ENCODE measurements around the gene DEFB123. TPM values are rescaled to one million over a fixed set of nuclear protein-coding genes. Genes with fewer than 3 reads are reported as not detected.
"Not testable (repeated sequence)": the region's sequence is repeated elsewhere in the genome, so short reads cannot be mapped to it uniquely, and the experiment has no call there.

Gene DEFB123
- total RNA-seq = not detected
- long read RNA-seq, donor 1 = 0 reads
- long read RNA-seq, donor 2 = 0 reads

GRCh38 chr20:31440012-31440659 lies at the start of gene DEFB123:
TSS of gene DEFB123 (plus strand) at chr20:31440632. CDS start at chr20:31440699, 67 bp downstream.
- no peak for DNase-seq (ENCODE audit: low spot score)
- intact Hi-C loops (cut with DNase I) = no loop called here

GRCh38 chr20:31392836-31393235 lies 47.6 kb upstream of the DEFB123 start:
- no peak for DNase-seq (ENCODE audit: low spot score)
- intact Hi-C loops (cut with DNase I) = no loop called here

- intact Hi-C loops (cut with DNase I) = no loop called here
- DNase-seq (ENCODE audit: low spot score) = no peak
These were observed 45.5 kb upstream of the DEFB123 start for GRCh38 chr20:31394900-31395299.

GRCh38 chr20:31403886-31404285 lies 36.5 kb upstream of the DEFB123 start:
- DNase-seq (ENCODE audit: low spot score) = no peak
- intact Hi-C loops (cut with DNase I) = no loop called here

- intact Hi-C loops (cut with DNase I) = no loop called here
- DNase-seq (ENCODE audit: low spot score) = no peak
These were observed 34.3 kb upstream of the DEFB123 start, which contains the start of gene DEFB121 for GRCh38 chr20:31406115-31406514. TSS of gene DEFB121 (minus strand) at chr20:31406215. CDS start at chr20:31406152, 63 bp downstream.

- intact Hi-C loops (cut with DNase I) = no loop called here
- no peak for DNase-seq (ENCODE audit: low spot score)
These were observed 30.4 kb upstream of the DEFB123 start for GRCh38 chr20:31410011-31410410.

- no peak for DNase-seq (ENCODE audit: low spot score)
These were observed 26.1 kb upstream of the DEFB123 start for GRCh38 chr20:31414381-31414780.

GRCh38 chr20:31415653-31416052 lies 24.8 kb upstream of the DEFB123 start:
- DNase-seq (ENCODE audit: low spot score) = no peak

More at GRCh38 chr20:31414381-31414780, 26.1 kb upstream of the DEFB123 start:
- intact Hi-C loops (cut with DNase I) = no loop called here

GRCh38 chr20:31418307-31418706 lies 22.1 kb upstream of the DEFB123 start:
- DNase-seq (ENCODE audit: low spot score) = no peak
- intact Hi-C loops (cut with DNase I) = no loop called here

More at GRCh38 chr20:31415653-31416052, 24.8 kb upstream of the DEFB123 start:
- intact Hi-C loops (cut with DNase I) = no loop called here

GRCh38 chr20:31425797-31426196 lies 14.6 kb upstream of the DEFB123 start:
- intact Hi-C loops (cut with DNase I) = no loop called here
- DNase-seq (ENCODE audit: low spot score) = no peak

- intact Hi-C loops (cut with DNase I); DNase-seq (ENCODE audit: low spot score): not testable (repeated sequence)
These were observed 13.4 kb upstream of the DEFB123 start for GRCh38 chr20:31426891-31427551.

GRCh38 chr20:31427576-31427975 lies 12.9 kb upstream of the DEFB123 start:
- DNase-seq (ENCODE audit: low spot score); intact Hi-C loops (cut with DNase I): not testable (repeated sequence)

GRCh38 chr20:31430568-31431115 lies 9.8 kb upstream of the DEFB123 start:
- intact Hi-C loops (cut with DNase I) = no loop called here
- DNase-seq (ENCODE audit: low spot score) = no peak

- intact Hi-C loops (cut with DNase I) = no loop called here
- DNase-seq (ENCODE audit: low spot score) = no peak
These were observed 5.8 kb downstream of the DEFB123 start for GRCh38 chr20:31446084-31446819.

- intact Hi-C loops (cut with DNase I) = no loop called here
- DNase-seq (ENCODE audit: low spot score) = no peak
These were observed 9.3 kb downstream of the DEFB123 start for GRCh38 chr20:31449511-31450414.

- DNase-seq (ENCODE audit: low spot score) = no peak
- intact Hi-C loops (cut with DNase I) = no loop called here
These were observed 12.1 kb downstream of the DEFB123 start for GRCh38 chr20:31452575-31452974.

GRCh38 chr20:31454361-31454760 lies 13.9 kb downstream of the DEFB123 start:
- DNase-seq (ENCODE audit: low spot score) = no peak
- intact Hi-C loops (cut with DNase I) = no loop called here

GRCh38 chr20:31470946-31471345 lies 30.5 kb downstream of the DEFB123 start:
- DNase-seq (ENCODE audit: low spot score); intact Hi-C loops (cut with DNase I): not testable (repeated sequence)
